NCI-H2029 (cell line): Measurements from ENCODE around the gene PIAS4.

Experiments used
- DNase-seq: peaks from one replicate; lab custom pipeline; 2025; lab: John Stamatoyannopoulos, UW

Gene PIAS4

GRCh38 chr19:3977242-3978143 lies 30.0 kb upstream of the PIAS4 start:
- DNase-seq: no peak

- no peak for DNase-seq
Observed at GRCh38 chr19:3978145-3978544, 29.4 kb upstream of the PIAS4 start.

- DNase-seq: no peak
Observed at GRCh38 chr19:3979289-3979673, 28.3 kb upstream of the PIAS4 start.

- no peak for DNase-seq
Observed at GRCh38 chr19:3979674-3980352, 27.7 kb upstream of the PIAS4 start.

- DNase-seq: no peak
Observed at GRCh38 chr19:3980353-3981251, 26.9 kb upstream of the PIAS4 start.

GRCh38 chr19:3981373-3981735 lies 26.2 kb upstream of the PIAS4 start:
- DNase-seq: no peak

- no peak for DNase-seq
Observed at GRCh38 chr19:3981736-3982681, 25.5 kb upstream of the PIAS4 start.

- no peak for DNase-seq
Observed at GRCh38 chr19:3982701-3983541, 24.6 kb upstream of the PIAS4 start.

GRCh38 chr19:3983542-3983914 lies 24.0 kb upstream of the PIAS4 start:
- DNase-seq: no peak

GRCh38 chr19:3983936-3984583 lies 23.5 kb upstream of the PIAS4 start:
- DNase-seq: no peak

GRCh38 chr19:3984584-3984907 lies 23.0 kb upstream of the PIAS4 start:
- DNase-seq: no peak

- peak; percentile 87 for DNase-seq
Observed at GRCh38 chr19:3984908-3985642, 22.5 kb upstream of the PIAS4 start, which contains the start of gene EEF2. EEF2 (minus strand) TSS chr19:3985463; CDS start chr19:3985380, 83 bp downstream.

GRCh38 chr19:3985643-3986259 lies 21.8 kb upstream of the PIAS4 start:
- no peak for DNase-seq

GRCh38 chr19:3986260-3987041 lies 21.1 kb upstream of the PIAS4 start:
- DNase-seq: peak; percentile 89

GRCh38 chr19:3987619-3988371 lies 19.7 kb upstream of the PIAS4 start:
- DNase-seq: peak; percentile 87

GRCh38 chr19:3990815-3991117 lies 16.8 kb upstream of the PIAS4 start:
- no peak for DNase-seq

GRCh38 chr19:3995607-3996006 lies 11.9 kb upstream of the PIAS4 start:
- DNase-seq: no peak
